ENCODE measurements around the gene RALGAPA1. TPM values are rescaled to one million over a fixed set of nuclear protein-coding genes. Genes with fewer than 3 reads are reported as not detected.

RALGAPA1 gene
- total and polyA plus RNA-seq, 2 of the 13 experiments (the other 11 are each of a cell fraction or from before 2014, with no cell fraction given) = 65.0 to 89.2 TPM

- TF ChIP-seq, protein P1, sequence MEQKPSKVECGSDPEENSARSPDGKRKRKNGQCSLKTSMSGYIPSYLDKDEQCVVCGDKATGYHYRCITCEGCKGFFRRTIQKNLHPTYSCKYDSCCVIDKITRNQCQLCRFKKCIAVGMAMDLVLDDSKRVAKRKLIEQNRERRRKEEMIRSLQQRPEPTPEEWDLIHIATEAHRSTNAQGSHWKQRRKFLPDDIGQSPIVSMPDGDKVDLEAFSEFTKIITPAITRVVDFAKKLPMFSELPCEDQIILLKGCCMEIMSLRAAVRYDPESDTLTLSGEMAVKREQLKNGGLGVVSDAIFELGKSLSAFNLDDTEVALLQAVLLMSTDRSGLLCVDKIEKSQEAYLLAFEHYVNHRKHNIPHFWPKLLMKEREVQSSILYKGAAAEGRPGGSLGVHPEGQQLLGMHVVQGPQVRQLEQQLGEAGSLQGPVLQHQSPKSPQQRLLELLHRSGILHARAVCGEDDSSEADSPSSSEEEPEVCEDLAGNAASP (CRISPR knock-in tag; IDR thresholded peaks at IDR 0.05; ENCODE audit: borderline replicate concordance) = no peak
- TF ChIP-seq MIXL1 (CRISPR knock-in tag; IDR thresholded peaks at IDR 0.05) (no peak), GMEB1 (CRISPR knock-in tag; IDR thresholded peaks at IDR 0.05; ENCODE audit: borderline replicate concordance) (no peak), ZNF703 (CRISPR knock-in tag; IDR thresholded peaks at IDR 0.05; ENCODE audit: borderline replicate concordance) (no peak), NR2F2 (IDR thresholded peaks at IDR 0.05; ENCODE audit: borderline replicate concordance, low read depth) (no peak), SKI (IDR thresholded peaks at IDR 0.05; ENCODE audit: partially characterized antibody) (peak; percentile 55), ZNF781 (CRISPR knock-in tag; IDR thresholded peaks at IDR 0.05; ENCODE audit: borderline replicate concordance, not compliant biosample characterization) (no peak), KDM1A (CRISPR knock-in tag; IDR thresholded peaks at IDR 0.05) (no peak), ZNF878 (CRISPR knock-in tag; IDR thresholded peaks at IDR 0.05) (no peak; the same call in 1 of the 2 replicates), FOSL1 (CRISPR knock-in tag; IDR thresholded peaks at IDR 0.05; ENCODE audit: borderline replicate concordance) (no peak), ZNF773 (CRISPR knock-in tag; IDR thresholded peaks at IDR 0.05; ENCODE audit: borderline replicate concordance) (no peak), ELF4 (CRISPR knock-in tag; IDR thresholded peaks at IDR 0.05; ENCODE audit: borderline replicate concordance) (no peak), ZNF562 (CRISPR knock-in tag; IDR thresholded peaks at IDR 0.05; ENCODE audit: borderline replicate concordance) (no peak), STAG1 (CRISPR knock-in tag; IDR thresholded peaks at IDR 0.05) (no peak), ZBTB14 (CRISPR knock-in tag; IDR thresholded peaks at IDR 0.05) (no peak), ZNF616 (CRISPR knock-in tag; IDR thresholded peaks at IDR 0.05; ENCODE audit: low read depth) (no peak), ZNF460 (CRISPR knock-in tag; IDR thresholded peaks at IDR 0.05; ENCODE audit: borderline replicate concordance) (no peak), ZSCAN22 (CRISPR knock-in tag; IDR thresholded peaks at IDR 0.05) (no peak), ZNF704 (CRISPR knock-in tag; IDR thresholded peaks at IDR 0.05; ENCODE audit: borderline replicate concordance) (no peak), CBFB (CRISPR knock-in tag; IDR thresholded peaks at IDR 0.05) (no peak), ZNF296 (CRISPR knock-in tag; conservative IDR thresholded peaks at IDR 0.05) (no peak), SP2 (CRISPR knock-in tag; IDR thresholded peaks at IDR 0.05) (no peak), ZNF264 (CRISPR knock-in tag; IDR thresholded peaks at IDR 0.05) (no peak), RFX1 (IDR thresholded peaks at IDR 0.05) (no peak)
- TF ChIP-seq, protein P2, sequence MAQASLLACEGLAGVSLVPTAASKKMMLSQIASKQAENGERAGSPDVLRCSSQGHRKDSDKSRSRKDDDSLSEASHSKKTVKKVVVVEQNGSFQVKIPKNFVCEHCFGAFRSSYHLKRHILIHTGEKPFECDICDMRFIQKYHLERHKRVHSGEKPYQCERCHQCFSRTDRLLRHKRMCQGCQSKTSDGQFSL (CRISPR knock-in tag; IDR thresholded peaks at IDR 0.05) = no peak
- TF ChIP-seq, protein P3, sequence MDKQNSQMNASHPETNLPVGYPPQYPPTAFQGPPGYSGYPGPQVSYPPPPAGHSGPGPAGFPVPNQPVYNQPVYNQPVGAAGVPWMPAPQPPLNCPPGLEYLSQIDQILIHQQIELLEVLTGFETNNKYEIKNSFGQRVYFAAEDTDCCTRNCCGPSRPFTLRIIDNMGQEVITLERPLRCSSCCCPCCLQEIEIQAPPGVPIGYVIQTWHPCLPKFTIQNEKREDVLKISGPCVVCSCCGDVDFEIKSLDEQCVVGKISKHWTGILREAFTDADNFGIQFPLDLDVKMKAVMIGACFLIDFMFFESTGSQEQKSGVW (CRISPR knock-in tag; IDR thresholded peaks at IDR 0.05; ENCODE audit: borderline replicate concordance) = no peak
Measured at GRCh38 chr14:35492569-35493014, 316.5 kb downstream of the RALGAPA1 start (continued).
